ENCODE data around the gene SERPINA12.

GRCh38 chr14:94521375-94522114, 12.3 kb upstream of the SERPINA12 start:
- TF ChIP-seq POLR2A (IDR thresholded peaks at IDR 0.05) (no peak), CTCF (IDR thresholded peaks at IDR 0.05) (no peak)
